ENCODE results near the gene THADA.

Gene THADA

DNA sequence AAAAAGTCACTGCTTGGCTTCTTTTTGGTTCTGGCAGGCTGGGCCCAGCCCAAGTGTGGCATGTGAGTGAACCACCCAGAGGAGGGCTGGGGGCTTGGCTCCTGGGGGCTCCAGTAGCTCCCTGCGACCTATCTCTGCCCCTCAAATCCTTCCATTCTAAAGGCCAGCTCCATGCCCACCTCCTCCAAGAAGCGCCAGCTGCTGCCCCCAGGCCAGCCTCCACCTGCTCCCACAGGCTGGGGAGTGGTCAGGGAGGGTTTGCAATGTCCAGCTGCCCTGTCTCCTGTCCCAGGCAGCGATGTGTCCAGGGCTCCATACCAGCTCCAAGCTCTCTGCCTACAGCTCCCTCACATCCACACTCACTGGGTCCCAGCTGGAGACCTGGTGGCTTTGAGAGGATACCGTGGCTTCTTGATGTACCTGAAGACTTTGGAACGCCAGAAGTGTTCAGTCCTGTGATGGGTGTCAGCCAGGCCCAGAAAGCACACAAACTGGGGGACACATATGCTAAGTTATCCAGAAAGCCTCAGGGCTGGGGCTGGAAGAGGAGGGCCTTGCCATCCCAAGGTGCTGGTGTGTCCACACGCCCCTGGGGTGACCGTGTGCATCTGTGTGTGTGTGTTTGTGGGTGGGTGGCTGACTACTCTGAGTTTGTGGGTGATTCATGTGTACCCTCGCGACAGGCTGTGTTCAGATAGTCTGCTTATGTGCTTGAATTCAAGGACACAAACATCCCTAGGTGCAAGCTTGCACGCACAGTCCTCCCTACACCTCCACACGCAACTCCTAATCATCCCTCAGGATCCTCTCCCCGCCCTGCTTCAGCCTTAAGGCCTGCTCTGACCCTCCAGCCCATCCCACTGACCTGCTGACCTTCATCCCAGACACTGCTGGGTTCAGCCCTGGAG is 402.8 kb downstream of the THADA start:
- DNase-seq: no peak

DNA sequence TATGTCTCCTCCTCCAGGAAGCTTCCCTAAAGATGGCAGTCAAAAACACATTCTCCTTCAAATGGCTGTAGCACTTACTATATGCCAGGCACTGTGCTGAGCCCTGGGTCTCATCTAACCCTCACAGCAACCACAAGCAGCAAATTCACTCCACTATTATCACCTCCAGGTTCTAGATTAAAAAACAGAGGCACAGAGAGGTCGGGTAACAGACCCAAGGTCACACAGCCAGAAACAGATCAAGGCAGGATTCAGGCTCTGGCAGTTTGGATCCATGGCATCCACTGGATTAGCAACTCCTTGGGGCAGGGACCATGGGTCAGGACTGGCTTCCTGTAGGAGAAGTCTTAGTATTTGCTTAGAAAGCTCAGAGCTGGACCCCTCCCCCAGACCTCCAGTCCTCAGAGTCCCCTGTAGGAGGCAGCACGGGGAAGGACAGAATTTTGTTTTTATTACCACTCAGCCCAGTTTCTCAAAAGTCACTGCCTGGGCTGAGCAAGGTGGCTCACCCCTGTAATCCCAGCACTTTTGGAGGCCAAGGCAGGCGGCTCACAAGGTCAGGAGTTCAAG is 403.8 kb downstream of the THADA start:
- peak; percentile 61 for DNase-seq

DNA sequence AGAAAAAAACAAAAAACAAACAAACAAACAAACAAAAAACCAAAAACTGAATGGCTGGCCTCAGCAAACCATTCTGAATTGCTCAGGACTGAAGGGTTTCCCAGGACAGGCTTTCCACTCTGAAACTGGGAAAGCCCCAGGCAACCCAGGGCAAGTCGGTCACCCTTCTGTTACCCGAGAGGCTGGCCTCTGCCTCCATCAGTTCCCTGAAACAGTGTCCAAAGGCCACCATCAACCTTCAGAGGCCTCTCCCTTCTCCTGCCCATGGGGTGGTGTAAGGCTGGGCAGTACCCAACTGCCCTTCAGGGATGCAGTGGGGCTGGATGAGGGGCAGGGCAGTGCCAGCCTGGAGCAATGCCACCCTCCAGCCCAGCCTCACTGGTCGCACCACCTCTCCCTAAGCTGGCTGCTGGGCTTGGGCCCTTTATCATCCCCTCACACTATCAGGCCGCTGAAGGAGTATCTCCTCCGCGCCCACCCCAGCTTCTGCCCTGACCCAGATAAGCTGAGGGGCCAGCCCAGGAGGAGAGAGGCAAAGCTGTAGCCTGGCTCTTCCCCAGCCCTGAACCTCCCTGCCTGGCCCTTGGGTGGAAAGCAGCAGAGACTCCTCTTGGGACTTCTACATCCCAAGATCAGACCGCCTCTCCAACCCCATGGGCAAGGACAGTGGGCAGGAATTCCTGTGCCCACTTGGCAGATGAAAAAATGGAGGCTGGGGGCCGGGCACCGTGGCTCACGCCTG is 405.4 kb downstream of the THADA start:
- DNase-seq: peak; percentile 98

DNA sequence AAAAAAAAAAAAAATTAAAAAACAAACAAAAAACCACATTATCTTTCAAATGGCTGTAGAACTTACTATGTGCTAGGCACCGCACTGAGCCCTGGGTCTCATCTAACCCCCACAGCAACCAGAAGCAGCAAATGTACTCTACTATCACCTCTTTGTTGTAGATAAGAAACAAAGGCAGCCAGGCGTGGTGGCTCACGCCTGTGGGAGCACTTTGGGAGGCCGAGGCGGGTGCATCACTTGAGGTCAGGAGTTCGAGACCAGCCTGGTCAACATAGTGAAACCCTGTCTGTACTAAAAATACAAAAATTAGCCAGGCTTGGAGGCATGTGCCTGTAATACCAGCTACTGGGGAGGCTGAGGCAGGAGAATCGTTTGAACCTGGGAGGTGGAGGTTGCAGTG is 406.0 kb downstream of the THADA start:
- peak; percentile 93 for DNase-seq

DNA sequence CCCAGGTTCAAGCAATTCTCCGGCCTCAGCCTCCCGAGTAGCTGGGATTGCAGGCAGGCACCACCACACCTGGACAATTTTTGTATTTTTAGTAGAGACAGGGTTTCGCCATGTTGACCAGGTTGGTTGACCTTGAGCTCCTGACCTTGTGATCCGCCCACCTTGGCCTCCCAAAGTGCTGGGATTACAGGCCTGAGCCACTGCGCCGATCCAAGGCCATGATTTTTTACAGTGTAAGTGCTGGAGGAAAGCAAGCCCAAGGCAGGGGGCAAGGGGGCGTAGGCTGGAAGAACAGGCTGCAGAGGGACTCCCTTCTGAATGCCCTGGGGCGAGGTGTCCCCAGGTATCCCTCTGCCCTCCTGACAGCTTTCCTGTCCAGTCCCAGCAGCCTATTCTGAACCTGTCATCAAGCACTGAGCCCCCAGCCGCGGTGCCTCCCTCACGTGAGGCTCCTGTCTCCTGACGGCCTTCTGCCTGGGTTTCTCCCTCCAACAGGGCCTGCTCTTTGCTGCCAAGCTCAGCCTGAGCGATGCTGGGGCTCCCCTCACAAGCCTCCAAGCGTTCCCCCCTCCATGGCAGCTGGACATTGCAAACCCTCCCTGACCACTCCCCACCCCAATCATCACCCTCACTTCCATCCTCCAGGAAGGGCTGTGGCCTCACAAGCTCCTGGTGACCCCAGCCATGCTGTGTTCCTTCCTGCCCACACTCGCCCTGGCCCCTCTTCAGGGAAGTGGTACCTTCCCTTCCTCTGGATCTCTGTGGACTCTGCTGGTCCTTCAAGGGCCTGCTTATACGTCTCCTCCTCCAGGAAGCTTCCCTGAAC is 407.1 kb downstream of the THADA start:
- no peak for DNase-seq

DNA sequence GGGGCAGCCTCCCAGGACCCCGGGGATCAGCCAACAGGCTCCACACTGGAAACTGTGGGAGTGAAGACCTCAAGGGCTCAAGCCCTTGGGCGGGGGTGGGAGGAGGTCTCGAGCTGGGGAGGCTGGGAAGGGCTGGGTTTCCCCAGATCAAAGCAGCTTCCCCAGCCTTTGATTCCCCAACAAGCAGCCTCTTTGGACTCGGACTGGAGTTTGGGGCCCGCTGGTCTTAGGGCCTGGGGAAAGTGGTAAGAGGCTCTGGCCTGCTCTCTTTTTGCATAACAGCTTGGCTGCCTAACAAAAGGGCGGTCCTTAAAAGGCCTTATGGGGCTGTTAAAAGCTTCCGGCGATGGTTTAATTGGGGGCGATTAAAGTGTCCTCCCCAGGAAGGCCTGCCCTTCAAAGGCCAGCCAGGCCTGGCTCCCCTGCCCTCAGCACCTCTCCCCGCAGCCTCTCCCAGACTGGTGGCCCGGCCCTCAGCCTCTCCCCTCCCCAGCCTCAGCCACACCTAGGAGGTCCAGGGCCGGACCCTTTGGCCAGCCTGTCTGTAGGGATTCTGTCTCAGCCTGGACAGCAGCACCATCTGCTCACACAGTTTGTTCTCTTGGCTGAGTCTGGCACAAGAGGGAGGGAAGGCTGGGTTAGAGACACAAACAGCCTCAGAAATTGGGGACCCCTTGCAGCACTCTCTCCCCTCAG is 409.0 kb downstream of the THADA start:
- no peak for DNase-seq

DNA sequence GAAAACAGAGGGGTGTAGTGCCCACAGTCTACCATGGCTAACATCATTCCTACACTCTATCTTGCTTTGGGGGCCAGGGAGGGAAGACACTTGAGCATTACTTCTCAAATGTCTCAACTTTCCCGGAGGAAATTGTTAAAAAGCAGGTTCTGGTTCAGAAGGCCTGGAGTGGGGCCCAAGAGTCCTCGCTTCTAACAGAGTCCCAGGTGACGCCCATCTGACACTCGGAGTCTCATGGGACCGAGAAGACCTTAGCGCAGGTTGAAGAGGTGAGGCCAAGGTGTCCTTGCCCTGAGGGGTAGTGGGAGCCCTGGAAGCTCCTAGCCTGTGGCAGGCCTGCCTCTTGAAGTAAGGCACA is 409.5 kb downstream of the THADA start:
- no peak for DNase-seq

DNA sequence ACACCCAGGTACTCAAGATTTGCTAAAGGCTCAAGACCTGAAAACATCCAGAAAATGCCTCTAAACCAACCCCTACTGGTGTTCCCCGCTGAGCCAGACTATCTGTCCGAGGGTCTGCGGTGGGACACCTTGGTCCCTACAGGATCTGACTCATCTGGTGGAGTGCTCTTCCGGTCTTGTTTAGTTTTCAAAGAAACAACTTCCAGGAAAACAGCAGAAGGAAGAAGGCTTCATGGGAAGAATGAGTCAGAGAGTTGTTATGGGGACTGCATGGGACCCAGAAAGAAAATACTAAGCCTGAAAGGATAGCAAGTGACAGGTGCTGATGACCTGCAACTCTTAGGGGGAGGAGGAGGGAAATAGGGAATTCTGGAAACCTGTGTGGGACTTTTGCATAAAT is 410.7 kb downstream of the THADA start:
- DNase-seq: no peak

DNA sequence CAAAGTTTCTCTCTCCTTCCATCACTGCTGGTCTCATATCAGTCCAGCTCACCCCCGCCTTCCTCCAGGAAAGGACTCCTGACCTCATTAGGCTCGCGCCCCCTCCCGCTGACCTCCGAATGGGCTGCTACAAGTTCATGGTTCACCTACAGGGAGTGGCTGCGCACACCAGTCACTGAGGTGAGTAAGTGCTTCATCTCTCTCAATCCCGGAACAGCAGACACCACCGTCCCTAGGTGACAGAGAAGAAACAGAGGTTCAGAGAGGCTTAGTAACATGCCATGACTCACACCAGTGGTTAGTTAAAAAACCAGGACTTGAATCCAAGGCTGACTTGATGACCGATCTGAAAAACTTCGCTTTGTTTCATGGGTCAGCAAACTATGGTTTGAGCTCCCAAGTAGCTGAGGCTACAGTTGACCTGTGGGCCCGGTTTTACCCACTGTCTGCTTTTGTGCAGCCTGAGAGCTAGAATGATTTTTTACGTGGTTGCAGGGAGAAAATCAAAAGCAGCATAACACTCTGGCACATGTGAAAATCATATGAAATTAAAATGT is 411.4 kb downstream of the THADA start:
- no peak for DNase-seq

DNA sequence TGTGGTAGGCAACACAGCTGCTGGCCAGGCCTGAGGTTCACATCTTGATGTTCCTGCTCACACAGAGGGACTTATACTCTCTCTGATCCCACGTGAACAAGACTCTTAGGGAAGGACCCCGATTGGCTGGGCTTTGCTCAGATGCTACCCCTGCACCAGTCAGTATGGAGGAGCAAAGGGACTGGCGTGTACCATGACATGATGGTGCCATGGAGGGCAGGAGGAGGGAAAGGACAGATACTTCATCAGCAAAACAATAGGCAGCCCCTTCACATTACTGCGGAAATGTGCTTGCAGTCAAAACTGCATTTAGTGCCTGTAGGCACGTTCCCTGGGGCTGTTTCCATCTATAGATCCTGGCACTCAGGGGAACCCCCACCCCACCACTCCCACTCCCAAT is 412.1 kb downstream of the THADA start:
- DNase-seq: no peak

DNA sequence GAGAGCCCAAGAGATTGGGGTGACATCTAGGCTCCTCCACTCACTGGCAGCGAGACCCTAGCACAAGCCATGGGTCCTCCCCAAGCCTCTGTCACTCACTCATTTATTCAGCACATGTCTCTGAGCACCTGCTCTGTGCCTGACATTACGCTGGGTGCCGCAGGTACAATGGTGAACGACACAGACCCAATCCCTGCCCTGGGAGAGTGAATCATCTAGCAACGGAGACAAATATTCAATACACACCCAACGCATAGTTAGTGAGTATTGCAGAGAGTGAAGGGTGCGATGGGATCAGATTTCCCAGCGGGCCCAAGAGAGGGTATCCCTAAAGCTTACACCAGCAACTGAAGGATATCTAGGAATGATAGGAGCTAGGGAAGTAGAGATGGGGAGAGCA is 414.9 kb downstream of the THADA start:
- DNase-seq: no peak
